Midbrain (tissue), 1 donor: ENCODE data around the gene PAIP2.
"Not testable (repeated sequence)": the region's sequence is repeated elsewhere in the genome, so short reads cannot be mapped to it uniquely, and the experiment has no call there.

ENCODE experiments used
- DNase-seq: peaks from one replicate; lab custom pipeline; 2025; lab: John Stamatoyannopoulos, UW

Gene PAIP2, protein sequence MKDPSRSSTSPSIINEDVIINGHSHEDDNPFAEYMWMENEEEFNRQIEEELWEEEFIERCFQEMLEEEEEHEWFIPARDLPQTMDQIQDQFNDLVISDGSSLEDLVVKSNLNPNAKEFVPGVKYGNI

DNA sequence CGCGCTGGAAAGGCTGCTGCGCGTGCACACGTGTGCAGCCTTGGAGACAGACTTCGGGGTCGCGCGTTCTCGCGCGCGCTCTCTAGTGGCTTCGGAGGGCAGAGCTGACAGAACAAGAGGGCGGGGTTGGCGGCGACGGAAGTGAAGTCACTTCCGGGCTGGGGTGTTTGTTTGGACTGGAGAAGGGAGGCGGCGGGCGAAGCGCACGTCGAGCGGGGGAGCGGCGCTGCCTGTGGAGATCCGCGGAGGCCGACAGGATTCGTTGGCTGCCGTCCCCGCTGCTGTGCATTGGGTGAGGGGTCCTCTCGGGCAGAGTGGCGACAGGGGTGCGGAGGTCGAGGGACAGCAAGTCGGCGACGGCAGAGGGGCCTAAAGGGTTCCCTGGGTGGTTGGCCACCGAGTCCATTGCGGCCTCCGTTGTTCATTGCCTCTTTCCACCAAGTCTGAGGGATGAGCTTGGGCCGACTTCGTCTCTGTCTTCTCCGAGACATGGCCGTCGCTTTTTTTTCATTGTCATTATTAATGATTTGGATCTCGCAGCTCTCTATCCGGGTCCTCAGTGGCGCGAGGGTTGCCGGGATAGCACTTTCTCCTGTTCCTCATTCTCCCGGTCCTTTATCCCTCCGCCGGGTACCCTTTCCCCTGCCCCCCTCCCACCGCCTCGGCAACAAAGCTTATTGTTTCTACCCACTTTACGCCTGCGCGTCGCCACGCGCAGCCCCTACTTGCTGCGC, at the start of gene PAIP2:
Gene PAIP2, plus strand, starts transcription at position 166 of the 734 bp plus-strand sequence. CDS start 21,931 bp downstream, outside the sequence.
- DNase-seq = peak; percentile 95

DNA sequence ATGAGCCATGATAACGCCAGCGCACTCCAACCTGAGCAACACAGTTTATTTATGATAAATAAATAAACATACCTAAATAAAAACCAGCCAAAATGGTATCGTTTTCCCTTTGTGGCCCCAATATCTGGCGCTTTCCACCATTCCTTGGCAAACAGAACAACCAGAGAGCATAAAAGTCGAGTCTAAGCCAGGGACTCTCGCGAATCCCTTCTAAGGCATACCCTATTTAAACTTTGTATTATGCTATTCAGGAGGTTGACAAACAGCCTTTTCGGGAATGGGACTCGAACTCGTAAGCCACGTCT, 48.5 kb upstream of the PAIP2 start:
- DNase-seq = no peak

DNA sequence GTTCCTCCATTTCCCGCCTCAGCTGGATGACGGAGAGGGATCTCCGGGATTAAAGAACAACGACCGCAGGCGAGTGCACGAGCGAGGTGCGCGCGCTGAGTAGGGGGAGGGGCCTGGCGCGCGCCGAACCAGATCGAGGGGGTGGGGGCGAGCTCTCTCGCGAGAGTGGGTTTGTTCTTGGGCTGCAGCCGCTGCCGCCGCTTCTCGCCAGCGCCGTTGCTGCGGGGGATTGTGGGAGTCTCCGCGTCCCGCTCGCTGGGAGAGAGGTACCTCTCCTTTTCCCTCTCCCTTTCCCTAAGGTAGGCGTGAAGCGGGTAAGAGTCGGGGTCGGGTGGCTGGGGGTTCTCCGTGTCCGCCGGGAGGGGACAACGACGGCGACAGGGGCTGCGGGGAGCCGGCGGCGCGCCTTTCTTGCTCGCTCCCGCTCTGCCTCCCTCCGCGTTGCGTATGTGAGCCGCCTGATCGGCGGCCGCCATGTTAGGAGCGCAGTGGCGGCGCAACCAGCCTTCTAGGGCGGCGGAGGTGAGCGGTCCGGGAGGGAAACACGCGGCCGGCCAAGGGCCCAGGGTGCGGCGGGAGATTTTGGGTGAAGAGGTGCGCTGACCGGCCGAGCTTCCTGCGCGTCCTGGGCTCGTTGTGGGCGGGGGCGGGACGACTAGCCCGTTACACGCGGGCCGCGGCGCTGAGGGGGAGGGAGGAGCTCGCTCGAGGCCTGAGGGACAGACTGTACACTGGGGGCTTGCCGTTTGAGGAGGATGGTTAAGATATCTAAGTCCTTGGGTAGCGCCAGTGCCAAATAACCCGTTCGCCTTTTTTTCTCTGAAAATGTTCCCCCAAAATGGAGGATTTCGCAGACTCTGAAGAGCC, 47.9 kb upstream of the PAIP2 start, which contains the start of gene MATR3:
Gene MATR3, plus strand, starts transcription at position 234 of the 867 bp plus-strand sequence. CDS start 13,676 bp downstream, outside the sequence.
- DNase-seq = peak; percentile 93

DNA sequence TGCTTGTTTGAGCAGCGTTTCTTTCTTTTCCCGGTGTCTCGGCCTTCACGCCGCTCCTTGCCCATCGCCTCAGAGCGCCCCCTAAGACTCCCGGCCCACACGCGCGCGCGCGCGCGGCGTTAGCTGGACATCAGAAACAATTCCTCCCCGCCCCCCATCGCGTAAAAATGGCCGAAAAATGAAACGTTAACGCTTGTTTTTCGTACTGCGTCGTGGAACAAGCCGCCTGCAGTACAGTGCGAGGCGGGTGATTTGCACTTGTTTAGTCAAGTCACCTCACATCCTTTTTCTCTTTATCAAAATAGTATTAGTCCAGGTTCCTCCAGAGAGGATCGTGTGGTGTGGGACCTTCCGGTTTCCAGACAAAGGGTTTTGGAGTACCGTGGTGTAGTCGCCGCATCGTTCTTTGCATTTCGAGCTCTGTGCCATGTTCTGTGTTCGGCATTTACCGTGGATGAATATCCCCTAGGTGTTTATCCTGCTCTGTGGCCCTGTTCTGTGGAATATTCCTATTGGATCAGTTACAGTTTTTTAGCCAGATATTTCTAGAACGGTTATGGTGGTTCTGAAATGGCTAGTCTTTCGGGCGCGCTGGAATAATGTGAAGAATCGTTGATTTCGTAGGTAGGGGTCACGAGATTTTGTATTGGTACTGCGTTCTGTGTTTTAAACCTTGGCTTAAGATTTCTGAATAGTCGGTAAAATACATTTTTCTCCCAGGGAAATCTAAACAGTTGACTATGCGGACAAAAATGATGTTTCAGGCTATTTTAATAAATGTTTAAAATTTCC, 47.1 kb upstream of the PAIP2 start:
- peak; percentile 81 for DNase-seq

DNA sequence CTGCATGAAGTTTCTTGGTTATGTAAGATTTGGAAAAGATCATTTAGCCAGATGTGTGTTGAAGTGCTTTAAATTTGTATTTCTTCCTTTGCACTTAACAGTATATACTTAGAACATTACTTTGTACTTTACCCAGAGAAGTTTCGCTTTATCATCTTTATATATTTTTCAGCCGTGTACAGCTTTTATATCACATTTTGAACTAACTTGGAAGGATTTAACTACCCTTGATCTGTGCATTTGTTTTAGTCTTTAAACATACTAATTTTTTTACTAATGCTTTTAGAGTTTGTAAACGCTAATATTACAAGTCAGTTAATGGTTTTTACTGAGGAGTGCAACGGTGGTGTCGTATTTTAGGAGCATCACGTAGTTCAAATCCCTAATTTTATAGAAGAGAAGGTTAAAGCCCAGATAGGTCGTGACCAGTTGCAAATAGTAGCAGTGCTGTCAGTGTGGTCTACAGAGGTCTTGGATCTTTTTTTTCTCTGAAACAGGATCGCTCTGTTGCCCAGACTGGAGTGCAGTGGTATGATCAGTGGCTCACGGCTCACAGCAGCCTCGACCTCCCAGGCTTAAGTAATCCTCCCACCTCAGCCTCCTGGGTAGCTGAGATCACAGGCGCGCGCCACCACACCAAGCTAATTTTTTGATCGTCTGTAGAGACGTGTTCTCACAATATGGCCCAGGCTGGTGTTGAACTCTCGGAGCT, 46.2 kb upstream of the PAIP2 start:
- no peak for DNase-seq

DNA sequence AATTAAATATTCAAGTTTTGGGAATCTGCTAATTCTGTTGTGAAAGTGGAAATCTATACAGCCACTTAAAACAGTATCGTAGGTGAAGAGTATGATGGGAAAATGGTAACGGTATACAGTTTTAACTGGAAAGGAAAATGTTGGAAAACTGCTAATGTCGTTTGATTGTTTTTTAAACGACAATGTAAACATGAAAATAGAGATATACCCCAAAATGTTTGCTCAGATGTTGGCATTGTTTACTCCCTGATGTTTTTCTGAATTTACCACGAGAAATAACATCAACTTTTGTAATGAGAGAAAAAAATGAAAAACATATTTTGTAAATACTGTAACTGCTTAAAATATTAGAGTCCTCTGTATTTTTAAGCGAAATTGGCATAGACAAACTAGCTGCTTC, 45.5 kb upstream of the PAIP2 start:
- DNase-seq = no peak

DNA sequence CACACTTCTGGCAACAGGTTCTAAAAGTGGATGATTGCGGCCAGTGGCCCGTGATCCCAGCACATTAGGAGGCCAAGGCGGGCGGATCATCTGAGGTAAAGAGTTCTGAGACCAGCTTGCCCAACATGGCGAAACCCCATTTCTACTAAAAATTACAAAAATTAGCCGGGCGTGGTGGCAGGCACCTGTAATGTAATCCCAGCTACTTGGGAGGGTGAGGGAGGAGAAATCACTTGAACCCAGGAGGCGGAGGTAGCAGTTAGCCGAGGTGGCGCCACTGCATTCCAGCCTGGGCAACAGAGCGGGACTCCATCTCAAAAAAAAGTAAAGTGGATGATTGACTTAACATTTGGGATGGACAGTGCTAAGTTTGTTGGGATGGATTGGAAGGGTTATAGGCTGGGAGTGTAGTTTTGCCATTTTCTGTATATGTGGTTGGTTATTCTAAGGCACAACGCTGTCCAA, 44.8 kb upstream of the PAIP2 start:
- DNase-seq = no peak

DNA sequence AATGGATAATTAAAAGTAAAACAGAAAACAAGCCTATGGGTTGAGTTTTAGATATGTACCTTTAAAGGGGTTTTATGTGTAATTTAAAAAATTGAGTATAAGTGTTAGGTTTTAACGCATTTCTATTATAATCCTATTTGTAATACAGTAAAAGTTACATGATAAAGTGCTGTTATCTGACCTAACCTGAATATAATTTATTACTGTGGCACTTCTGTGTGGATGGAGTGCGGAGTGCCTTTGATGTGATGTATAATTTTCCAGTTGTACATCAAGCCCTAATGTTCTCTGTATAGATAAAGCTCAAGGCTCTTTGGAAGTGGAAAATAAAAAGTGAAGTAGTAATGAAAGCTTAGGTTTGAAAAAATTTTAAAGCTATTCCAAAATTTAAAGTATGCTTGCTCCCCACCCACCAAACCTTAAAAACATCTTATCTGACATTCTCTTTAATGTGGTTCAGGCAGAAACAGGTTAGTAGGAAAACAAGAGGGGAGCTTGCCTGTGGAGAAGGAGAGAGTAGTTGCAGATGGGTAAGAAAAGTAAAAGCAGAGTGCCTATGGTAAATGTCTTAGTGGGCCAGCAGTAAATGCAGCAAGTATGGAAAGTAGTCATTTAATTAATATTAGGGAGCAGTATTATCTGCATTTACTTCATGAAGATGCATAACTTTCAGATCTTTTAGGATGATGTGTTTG, 44.1 kb upstream of the PAIP2 start:
- DNase-seq = no peak

DNA sequence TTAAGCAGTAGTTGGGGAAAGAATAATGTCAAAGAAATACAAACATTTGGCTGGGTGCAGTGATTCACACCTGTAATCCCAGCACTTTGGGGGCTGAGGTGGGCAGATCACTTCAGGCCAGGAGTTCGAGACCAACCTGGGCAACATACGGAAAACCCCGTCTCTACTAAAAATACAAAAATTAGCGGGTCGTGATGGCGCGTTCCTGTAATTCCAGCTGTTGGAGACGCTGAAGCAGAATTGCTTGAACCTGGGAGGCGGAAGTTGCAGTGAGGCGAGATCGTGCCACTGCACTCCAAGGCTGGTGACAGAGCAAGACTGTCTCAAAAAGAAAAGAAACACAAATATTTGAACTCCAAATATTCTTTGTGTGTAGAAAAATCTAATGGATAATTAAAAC, 43.4 kb upstream of the PAIP2 start:
- no peak for DNase-seq

DNA sequence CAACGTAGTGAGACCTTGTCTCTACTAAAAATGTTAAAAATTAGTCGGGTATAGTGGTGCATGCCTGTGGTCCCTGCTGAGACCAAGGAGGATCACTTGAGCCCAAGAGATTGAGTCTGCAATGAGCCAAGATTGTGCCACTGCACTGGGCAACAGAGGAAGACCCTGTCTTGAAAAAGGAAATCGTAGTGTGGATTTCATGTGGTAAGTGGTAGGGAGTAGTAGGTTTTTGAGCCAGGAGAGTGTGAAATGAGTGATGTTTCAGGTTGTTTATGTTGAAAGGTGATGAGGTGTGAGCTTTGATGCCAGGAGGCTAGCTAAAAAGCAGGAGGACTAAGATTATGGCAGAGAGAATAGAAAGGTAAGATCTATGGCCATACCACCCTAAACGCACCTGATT, 42.2 kb upstream of the PAIP2 start:
- DNase-seq = no peak

DNA sequence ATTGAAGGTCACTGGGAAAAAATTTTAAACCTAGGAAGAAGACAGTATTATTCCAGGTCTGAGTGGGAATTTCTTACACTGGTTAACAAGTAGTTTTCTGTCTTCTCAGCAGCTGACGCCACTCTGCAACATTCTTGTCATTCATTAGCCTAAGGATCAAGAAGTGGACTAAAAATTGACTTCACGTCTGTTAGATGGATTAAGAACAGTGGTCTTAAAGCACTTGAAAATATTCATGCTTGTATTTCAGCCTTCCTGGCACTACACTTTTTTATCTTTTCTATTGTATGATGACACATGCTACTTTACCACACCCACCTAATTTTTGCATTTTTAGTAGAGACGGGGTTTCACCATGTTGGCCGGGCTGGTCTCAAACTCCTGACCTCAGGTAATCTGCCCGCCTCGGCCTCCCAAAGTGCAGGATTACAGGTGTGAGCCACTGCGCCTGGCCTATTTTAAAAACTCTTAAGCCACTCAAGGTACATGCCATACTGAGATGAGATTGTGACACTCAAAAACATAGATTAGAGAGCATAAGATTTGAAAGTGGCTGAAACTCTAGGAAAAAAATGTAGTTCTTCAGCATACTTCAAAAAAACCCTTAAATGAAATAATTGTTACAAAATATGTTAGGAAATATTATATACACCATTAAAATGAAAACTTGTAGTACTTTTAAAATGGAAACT, 39.7 kb upstream of the PAIP2 start:
- no peak for DNase-seq

DNA sequence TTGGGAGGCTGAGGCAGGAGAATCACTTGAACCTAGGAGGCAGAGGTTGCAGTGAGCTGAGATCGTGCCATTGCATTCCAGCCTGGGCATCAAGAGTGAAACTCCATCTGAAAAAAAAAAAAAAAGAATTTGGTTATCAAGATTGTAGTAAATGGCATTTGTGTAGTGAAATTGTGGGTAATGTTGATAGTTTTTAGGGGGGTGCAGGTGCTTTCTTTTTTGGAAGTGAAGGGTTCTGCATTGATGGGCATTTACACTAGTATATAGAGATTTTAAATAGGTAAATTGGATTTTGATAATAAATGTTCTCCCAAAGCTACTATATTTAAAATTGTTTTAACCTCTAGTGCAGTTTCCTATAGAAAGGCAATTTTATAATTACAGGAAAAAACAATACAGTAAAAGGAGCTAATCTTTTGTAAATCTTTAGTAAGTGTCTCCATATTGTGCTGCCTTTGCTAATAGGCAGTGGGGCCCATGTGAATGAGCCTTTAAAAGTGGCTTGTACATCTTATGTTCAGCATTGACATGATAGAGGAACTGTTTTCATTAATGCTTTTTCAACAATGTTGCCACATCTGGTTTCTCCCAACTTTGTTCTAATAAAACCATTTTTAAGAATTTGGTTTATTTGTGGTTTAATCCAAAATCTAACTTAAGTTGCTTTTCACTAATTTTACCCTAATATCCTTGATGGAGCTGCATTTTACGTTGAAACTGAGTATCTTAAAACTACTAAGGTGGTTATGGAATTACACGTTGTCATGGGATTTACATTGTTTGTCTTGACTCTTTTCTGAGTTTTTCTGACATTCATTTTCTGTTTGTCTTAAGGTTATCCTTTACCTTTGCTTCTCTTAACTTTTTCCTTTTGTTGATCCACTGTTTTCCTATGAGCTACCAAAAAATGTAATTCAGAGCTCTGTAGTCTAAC, 37.0 kb upstream of the PAIP2 start:
- no peak for DNase-seq

DNA sequence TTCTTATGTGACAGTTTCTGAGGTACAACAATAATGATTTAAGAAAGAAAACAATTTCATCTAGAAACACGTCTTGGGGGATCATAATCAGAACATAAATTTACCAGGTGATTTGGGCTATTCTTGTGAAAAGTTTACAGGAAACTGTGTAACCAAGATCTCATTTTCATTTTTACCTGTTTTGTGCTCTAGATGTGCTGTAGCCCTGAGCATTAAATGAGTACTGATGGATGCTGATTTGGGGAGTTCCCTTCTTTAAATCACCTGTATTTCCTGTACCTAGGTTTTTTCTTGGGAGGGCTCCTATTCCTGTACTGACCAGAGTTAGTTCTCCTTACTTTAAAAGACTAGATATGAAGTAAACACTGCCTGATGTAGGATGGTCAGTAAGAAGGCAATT, 35.5 kb upstream of the PAIP2 start:
- DNase-seq = no peak

DNA sequence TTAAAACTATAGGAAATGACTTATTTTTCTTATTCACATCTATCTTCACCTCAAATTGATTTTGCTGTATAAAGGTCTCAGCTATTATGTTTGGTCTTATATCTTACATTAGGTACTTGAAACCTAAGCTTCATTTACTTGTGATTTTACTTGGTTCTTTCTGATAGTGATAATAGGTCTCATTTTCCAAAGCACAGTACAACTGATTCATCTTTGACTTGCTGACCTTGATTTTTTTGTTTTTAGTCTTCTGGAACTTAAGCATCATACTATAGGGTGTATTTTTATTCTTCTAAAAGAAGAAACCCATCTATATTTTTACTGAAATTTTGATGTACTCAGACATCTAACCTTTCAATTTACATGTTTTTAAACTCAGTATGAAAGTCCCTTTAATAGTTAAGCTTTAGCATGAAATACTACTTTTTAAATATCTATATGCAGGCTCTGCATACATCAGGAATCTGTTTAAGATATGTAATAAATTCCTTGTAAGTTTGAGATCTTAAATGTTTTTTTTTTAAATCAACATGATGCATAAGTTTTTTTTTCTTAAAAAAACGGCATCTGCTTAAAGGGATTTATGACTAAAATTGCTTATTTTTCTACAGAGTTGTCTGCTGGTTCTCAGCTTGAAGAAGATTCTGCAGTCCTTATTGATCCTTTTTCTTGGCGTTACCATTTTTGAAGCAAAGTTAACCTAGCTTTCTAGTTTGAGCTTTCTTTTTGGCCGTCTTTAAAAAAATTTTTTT, 34.9 kb upstream of the PAIP2 start:
- DNase-seq = no peak

DNA sequence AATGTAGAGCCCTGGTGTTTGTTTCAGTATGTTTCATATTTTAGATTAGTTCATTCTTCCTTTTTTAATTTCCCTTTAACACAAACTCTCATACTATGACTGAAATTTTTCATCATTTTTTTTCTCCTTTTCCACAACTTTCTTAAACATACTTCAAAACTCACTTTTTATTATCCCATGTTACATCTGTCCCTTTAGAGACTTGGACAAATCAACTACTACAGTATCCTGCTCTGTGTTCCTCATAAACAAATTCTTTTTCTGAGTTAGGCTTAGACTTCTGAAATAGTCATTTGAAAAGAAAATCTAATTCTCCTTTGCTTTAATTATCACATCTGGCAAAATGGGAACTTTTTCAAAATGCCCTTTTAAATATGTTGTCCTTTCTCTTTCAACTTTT, 32.9 kb upstream of the PAIP2 start:
- no peak for DNase-seq

DNA sequence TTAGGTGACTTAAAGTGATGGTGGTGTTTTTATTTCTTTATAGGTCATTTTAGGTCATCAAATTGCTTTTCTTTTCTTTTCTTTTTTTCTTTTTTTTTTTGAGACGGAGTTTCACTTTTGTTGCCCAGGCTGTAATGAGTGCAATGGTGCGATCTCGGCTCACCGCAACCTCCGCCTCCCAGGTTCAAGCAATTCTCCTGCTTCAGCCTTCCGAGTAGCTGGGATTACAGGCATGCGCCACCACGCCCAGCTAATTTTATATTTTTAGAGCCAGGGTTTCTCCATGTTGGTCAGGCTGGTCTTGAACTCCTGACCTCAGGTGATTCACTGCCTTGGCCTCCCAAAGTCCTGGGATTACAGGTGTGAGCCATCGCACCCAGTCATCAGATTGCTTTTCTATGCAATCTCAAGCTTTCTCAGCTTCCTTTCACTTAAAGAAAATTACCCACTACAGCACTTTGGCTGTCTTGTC, 30.9 kb upstream of the PAIP2 start:
- DNase-seq = not testable (repeated sequence)

DNA sequence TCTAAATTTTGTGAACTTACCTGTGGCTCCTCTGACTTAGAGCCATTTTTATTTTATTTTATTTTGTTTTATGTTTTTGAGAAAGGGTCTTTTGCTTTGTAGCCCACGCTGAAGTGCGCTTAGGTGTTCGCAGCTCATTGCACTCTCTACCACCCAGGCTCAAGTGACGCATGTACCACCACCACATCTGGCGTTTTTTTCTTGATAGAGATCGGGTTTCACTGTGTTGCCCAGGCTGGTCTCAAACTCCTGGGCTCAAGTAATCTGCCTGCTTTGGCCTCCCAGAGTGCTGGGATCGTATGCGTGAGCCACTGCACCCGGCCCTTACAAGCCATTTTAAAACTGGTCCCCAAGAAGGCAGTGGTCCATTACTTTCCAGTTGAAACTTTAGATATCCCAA, 29.6 kb upstream of the PAIP2 start:
- no peak for DNase-seq

DNA sequence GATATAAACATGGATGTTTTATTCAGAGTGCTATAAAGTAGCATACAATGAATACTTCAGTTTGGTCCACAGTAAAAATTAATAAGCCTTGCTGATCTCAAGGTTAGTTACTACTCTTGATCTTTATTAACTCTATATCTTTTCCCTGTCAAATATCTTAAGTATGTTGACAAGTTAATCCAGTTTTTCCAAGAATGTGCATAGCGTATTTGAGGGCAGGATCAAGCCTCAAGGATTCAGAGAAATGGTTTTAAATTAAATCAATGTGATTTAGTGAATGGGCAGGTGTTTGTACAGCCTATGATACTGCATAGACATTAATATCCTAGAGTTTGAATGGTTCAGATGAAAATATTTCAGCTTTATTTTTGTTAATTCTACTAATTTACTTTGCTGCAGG, 27.4 kb upstream of the PAIP2 start:
- no peak for DNase-seq
